Fibroblast of skin of left biceps (primary cell): Measurements from ENCODE around the gene ATN1.
A peak's percentile ranks its signal among the peaks of the same experiment; 100 is the strongest.

Experiments used
- DNase-seq, 2 experiments: peaks; one replicate each; pipeline ENCODE4 v3.0.0-alpha.2; 2013; ENCODE audit warnings: low read depth in 2 of 2

The ATN1 gene

DNA sequence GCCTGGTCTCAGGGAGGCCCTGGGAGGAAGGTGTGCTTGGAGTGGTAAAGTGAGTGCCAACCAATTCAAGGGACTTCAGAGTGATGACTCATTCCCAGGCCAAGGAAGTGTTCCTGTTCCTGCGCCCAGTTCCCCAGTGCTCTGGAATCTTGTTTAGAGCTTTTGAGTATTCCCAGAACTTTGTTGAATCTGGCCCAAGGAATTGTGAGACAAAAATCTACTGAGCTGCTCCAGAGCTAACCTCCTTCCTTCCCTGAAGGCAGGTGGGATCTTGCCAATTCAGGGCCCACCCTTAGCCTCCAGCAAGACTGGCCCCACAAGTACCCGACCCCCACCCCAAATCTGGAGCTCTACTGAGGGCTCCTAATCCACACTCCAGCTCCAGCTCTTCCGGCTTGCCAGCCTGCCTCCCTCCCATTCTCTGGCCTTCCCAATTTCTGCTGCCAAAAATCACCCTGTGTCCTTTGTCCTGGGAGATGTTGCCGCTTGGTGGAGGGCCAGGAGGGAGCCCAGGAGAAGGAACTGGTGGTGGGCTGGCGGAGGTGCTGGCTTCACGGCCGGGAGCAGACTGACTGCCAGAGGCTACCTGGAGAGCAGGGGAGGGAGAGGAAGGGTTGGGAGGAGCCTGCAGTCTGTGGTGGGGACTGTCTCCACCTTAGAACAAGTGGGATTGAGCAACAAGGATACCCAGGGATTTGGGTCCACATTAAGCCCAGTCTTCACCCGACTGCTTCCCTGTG is 2.0 kb upstream of the ATN1 start:
- peak; percentile 59 to 62 for DNase-seq

DNA sequence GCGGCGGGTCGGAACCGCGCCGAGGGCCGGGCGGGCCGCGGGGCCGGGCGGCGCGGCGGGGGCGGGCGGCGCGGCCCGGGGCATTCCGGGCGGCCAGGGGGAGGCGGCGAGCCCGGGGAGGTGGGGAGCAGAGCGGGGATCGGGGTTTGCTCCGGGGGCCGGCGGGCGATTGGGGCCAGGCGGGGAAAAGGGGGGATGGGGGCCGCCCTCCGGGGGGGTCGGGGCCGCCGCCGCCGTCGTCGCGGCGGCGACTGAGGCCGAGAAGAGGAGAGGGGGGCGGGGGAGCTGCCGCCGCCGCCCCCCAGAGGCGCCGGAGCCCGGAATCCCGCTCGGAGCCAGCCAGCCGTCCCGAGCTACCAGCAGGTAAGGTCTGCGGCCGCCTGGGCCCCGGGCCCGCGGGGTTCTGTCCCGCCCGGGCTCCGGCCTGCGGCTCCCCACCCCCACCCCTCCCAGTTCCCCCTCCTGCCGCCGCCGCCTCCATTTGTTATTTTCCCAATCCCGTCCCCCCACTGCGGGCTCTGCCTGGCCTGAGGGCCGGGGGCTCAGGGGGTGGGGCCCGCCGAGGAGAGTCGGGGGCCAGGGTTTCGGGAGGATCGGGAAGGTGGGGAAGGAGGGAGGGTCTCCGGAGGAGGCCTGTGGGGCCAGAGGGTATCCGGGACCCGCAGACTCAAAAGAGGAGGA is 403 bp downstream of the ATN1 start:
- no peak for DNase-seq

DNA sequence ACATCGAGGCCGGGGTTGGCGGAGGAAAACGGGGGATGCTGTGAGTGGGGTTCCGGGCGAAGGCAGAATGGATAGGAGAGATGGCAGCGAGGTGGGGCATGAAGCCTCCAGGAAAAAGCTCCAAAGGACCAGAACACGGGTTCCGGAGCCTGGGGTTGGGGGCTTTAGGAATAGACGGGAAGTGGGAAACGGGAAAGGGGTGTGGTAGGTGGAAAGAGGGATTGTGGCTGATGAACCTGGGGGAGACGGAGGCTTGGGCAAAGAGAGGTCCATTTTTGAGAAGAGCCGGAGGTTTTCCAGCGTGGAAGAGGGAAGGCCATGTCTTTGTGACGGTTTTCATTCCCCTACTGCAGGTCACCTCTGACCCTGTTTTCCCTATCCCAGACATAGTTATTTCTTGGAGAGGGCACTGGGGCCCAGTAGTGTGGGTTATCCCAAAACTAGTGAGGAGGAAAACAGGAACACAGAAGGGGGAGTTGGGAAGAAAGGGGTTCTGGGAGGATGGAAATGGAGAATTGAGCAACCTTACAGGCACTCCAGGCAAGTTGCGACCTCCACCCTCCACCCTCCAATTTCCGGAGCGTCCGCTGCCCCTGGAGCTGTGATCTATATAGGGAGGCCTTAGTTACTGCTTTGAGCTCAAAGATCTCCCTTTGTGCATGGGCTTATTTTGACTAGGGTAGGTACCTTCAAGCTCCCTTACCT is 1.1 kb downstream of the ATN1 start:
- DNase-seq: no peak

DNA sequence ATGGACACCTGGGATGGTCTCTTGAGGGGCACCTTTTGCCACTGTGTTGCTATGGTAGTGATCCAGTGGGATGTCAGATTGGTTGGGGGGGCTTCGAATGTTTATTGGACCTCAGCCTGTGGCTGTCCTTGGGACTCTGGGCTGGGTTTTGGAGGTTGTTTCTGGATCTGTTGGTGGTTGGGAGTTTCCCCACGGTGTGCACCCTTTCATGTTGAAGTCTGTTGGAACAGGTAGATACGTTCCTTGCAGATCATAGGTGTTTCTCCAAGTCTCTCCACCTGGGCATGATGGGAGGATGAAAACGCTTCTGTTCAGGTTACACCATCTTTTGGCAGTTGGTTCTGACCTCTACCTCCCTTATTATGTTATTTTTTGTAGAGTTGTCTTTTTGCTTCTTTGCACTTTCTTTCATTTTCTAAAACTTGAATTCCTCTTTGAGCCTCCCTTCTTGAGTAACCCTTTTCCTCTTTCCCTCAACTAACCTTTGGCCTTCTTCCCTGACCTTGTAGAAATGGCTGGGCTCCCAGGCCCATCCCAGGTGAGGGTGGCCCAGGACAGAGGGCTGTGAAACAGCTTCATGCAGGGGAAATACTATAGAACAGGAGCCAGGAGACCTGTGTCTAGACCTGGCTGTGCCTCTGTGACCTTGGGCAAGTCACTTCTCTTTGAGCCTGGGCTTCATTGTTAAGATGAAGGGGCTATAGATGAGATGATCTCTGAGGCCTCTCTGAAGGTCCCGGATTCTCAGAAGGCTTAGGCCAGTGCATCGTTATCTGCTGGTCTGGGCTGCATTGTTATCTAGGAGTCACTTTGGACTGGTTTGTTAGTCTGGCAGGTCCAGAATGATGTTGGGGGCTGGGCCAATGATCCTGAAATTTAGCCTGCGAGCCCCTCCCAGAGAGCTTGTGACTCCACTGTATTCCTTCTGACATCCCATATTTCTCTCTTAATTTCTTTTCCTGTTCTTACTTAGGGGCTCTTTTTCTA is 2.0 kb downstream of the ATN1 start:
- no peak for DNase-seq

DNA sequence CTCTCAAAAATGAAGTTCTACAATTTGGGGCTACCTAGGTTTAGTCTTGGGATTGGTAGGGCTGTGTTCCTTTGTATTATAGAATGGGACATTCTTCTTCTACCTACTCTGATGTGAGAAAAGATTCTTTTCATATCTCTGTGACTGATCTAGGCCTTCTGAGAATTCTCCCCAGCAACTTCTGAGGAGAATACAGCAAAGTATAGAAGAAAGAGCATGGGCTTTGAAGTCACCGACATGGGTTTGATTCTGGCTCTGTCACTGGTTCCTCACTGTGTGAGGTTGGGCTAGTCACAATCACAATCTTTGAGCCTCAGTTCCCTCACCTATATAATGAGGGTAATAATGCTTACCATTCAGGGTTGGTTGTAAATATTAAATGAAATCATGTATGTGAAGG is 5.0 kb downstream of the ATN1 start:
- DNase-seq: no peak

DNA sequence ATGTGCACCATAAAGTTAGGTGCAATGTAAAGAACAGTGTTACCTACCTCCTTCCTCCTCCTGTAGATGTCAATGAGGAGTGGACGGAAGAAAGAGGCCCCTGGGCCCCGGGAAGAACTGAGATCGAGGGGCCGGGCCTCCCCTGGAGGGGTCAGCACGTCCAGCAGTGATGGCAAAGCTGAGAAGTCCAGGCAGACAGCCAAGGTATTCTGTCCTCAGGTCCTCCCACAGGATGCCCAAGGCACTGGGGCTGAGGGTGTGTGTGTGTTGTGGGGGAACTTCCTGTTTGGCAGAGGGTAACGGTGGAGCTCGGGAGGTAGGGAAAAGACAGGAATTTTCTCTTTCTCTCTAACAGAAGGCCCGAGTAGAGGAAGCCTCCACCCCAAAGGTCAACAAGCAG is 6.4 kb downstream of the ATN1 start:
- no peak for DNase-seq

DNA sequence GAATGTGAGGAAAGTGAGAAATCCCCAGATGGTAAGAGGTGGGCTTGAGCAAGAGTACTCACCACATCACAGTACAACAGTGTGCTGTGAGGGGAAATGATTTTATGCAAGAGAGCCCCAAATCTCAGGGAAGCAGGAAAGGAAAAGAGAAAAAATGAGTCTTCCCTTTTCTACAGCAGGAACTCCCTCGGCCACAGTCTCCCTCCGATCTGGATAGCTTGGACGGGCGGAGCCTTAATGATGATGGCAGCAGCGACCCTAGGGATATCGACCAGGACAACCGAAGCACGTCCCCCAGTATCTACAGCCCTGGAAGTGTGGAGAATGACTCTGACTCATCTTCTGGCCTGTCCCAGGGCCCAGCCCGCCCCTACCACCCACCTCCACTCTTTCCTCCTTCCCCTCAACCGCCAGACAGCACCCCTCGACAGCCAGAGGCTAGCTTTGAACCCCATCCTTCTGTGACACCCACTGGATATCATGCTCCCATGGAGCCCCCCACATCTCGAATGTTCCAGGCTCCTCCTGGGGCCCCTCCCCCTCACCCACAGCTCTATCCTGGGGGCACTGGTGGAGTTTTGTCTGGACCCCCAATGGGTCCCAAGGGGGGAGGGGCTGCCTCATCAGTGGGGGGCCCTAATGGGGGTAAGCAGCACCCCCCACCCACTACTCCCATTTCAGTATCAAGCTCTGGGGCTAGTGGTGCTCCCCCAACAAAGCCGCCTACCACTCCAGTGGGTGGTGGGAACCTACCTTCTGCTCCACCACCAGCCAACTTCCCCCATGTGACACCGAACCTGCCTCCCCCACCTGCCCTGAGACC is 7.8 kb downstream of the ATN1 start:
- no peak for DNase-seq

DNA sequence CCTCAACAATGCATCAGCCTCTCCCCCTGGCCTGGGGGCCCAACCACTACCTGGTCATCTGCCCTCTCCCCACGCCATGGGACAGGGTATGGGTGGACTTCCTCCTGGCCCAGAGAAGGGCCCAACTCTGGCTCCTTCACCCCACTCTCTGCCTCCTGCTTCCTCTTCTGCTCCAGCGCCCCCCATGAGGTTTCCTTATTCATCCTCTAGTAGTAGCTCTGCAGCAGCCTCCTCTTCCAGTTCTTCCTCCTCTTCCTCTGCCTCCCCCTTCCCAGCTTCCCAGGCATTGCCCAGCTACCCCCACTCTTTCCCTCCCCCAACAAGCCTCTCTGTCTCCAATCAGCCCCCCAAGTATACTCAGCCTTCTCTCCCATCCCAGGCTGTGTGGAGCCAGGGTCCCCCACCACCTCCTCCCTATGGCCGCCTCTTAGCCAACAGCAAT is 8.5 kb downstream of the ATN1 start:
- DNase-seq: no peak

DNA sequence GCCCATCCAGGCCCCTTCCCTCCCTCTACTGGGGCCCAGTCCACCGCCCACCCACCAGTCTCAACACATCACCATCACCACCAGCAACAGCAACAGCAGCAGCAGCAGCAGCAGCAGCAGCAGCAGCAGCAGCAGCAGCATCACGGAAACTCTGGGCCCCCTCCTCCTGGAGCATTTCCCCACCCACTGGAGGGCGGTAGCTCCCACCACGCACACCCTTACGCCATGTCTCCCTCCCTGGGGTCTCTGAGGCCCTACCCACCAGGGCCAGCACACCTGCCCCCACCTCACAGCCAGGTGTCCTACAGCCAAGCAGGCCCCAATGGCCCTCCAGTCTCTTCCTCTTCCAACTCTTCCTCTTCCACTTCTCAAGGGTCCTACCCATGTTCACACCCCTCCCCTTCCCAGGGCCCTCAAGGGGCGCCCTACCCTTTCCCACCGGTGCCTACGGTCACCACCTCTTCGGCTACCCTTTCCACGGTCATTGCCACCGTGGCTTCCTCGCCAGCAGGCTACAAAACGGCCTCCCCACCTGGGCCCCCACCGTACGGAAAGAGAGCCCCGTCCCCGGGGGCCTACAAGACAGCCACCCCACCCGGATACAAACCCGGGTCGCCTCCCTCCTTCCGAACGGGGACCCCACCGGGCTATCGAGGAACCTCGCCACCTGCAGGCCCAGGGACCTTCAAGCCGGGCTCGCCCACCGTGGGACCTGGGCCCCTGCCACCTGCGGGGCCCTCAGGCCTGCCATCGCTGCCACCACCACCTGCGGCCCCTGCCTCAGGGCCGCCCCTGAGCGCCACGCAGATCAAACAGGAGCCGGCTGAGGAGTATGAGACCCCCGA is 9.1 kb downstream of the ATN1 start:
- no peak for DNase-seq

DNA sequence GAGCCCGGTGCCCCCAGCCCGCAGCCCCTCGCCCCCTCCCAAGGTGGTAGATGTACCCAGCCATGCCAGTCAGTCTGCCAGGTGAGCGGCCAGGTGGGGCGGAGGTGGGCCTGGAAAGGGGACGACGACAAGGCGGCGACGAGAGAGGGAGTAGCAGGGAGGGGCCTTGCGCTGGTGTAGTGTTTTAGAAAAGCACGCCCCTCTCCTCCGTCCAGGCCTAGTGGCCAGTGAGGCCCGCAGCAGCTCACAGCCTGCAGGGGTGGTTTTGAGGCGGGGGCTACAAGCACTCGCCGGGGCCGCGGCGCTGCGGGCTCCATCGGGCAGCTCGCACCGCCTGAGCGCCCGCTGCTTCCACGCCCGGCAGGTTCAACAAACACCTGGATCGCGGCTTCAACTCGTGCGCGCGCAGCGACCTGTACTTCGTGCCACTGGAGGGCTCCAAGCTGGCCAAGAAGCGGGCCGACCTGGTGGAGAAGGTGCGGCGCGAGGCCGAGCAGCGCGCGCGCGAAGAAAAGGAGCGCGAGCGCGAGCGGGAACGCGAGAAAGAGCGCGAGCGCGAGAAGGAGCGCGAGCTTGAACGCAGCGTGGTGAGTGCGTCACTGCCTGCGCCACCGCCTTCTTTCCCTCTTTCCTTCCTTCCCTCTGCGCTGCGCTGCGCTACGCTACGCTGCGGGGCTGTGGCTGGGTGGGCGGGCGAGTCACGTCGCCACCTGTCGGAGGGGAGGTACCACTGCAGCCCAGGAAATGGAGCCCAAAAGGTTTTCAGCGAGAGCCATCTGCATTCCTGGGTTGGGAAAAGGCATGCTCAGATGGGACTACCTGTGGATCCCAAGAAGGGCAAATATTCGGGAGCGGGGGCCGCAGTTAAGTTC is 10.0 kb downstream of the ATN1 start:
- peak; percentile 76 to 81 for DNase-seq

DNA sequence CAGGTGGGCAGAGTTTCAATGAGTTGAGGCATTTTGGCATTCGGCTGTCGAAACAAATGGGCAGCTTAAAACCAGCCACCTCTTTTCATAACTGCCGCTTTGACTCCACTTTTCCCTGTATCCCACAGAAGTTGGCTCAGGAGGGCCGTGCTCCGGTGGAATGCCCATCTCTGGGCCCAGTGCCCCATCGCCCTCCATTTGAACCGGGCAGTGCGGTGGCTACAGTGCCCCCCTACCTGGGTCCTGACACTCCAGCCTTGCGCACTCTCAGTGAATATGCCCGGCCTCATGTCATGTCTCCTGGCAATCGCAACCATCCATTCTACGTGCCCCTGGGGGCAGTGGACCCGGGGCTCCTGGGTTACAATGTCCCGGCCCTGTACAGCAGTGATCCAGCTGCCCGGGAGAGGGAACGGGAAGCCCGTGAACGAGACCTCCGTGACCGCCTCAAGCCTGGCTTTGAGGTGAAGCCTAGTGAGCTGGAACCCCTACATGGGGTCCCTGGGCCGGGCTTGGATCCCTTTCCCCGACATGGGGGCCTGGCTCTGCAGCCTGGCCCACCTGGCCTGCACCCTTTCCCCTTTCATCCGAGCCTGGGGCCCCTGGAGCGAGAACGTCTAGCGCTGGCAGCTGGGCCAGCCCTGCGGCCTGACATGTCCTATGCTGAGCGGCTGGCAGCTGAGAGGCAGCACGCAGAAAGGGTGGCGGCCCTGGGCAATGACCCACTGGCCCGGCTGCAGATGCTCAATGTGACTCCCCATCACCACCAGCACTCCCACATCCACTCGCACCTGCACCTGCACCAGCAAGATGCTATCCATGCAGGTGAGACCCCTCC is 10.8 kb downstream of the ATN1 start:
- no peak for DNase-seq

DNA sequence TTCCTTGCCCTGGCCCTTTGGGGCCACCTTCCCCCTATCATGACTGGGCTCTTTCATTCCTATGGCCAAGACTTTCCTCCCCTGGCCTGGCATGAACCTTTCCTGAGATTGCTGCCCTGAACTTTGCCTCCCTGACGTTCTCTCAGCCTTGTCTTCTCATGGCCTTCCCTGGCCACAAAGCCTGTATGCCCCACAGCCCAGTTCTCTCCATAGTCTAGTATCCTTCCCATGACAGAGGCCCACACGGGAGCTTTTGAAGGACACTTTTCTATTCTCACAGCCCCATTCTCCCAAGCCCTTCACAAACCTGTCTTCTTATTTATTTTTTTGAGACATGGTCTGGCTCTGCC is 11.4 kb downstream of the ATN1 start:
- DNase-seq: no peak

DNA sequence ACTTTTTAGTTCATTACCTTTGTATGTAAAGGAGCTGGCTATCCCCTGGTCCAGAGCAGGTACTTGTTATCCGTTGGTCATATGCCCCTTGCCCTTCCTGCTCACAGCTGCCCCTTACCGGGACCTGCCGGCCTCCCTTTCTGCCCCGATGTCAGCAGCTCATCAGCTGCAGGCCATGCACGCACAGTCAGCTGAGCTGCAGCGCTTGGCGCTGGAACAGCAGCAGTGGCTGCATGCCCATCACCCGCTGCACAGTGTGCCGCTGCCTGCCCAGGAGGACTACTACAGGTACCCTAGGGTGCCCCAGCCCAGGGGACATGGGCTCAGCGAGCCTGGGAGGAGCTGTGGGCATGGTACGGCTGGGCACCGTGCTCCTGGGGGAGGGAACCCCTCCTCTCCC is 13.5 kb downstream of the ATN1 start:
- DNase-seq: no peak

DNA sequence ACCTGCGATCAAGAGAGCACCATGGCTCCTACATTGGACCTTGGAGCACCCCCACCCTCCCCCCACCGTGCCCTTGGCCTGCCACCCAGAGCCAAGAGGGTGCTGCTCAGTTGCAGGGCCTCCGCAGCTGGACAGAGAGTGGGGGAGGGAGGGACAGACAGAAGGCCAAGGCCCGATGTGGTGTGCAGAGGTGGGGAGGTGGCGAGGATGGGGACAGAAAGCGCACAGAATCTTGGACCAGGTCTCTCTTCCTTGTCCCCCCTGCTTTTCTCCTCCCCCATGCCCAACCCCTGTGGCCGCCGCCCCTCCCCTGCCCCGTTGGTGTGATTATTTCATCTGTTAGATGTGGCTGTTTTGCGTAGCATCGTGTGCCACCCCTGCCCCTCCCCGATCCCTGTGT is 14.0 kb downstream of the ATN1 start:
- DNase-seq: no peak

DNA sequence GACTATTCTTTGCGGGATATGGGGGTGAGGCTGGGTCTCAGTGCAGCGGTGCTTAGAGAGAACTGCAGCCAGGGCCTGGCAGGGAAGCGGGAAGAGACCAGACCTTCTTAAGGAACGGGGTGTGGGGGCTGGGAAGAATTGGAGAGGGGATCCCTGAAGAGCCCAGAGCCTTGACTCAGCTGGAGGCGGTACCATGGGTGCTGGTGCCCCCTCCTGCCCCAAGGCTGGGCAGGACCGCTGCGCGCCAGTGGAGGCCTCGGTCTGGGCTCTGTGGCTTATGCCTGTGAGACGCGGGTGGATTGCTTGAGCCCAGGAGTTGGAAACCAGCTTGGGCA is 14.5 kb downstream of the ATN1 start:
- DNase-seq: no peak

DNA sequence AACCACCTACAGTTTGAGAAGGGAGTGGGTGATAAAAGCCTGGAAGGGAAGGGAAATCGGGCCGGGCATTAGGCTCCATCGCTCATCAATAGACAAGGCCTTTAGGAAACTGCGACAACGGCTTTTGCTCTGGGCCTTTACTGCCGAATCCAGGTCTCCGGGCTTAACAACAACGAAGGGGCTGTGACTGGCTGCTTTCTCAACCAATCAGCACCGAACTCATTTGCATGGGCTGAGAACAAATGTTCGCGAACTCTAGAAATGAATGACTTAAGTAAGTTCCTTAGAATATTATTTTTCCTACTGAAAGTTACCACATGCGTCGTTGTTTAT is 15.6 kb downstream of the ATN1 start:
- DNase-seq: peak; percentile 81 to 84

DNA sequence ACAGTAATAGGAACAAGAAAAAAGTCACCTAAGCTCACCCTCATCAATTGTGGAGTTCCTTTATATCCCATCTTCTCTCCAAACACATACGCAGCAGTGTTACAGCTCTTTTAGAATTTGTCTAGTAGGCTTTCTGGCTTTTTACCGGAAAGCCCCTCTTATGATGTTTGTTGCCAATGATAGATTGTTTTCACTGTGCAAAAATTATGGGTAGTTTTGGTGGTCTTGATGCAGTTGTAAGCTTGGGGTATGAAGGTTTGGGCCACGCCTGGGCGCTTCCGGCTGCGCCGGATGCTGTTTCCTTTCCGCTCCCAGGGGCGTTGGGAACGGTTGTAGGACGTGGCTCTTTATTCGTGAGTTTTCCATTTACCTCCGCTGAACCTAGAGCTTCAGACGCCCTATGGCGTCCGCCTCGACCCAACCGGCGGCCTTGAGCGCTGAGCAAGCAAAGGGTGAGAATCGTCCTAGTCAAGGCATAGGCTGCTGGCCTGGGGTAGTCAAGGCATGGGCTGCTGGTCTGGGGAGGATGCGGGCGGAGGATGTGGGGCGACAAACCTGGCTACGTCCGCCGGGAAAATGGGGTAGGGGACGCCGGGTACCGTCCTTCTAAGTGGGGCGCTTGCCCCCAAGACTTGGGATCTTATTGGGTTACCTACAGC is 16.1 kb downstream of the ATN1 start, which contains the start of the genes C12orf57 and RNU7-1:
TSS of gene C12orf57 (plus strand) at position 301 of the 659 bp plus-strand sequence. CDS start at position 401, 100 bp downstream.
TSS of gene RNU7-1 (plus strand) at position 95 of the 659 bp plus-strand sequence.
- DNase-seq: peak; percentile 82 to 85
